ENCODE results near the gene TBC1D5.

- no peak for TF ChIP-seq POLR2AphosphoS5 (IDR thresholded peaks at IDR 0.05; ENCODE audit: low read depth, low read length)
- no peak for TF ChIP-seq SIN3A (IDR thresholded peaks at IDR 0.05; ENCODE audit: borderline replicate concordance, insufficient read depth, low read length)
- TF ChIP-seq TAF1 (IDR thresholded peaks at IDR 0.05; ENCODE audit: borderline replicate concordance, insufficient read depth, low read length): no peak
- TF ChIP-seq, protein P1, sequence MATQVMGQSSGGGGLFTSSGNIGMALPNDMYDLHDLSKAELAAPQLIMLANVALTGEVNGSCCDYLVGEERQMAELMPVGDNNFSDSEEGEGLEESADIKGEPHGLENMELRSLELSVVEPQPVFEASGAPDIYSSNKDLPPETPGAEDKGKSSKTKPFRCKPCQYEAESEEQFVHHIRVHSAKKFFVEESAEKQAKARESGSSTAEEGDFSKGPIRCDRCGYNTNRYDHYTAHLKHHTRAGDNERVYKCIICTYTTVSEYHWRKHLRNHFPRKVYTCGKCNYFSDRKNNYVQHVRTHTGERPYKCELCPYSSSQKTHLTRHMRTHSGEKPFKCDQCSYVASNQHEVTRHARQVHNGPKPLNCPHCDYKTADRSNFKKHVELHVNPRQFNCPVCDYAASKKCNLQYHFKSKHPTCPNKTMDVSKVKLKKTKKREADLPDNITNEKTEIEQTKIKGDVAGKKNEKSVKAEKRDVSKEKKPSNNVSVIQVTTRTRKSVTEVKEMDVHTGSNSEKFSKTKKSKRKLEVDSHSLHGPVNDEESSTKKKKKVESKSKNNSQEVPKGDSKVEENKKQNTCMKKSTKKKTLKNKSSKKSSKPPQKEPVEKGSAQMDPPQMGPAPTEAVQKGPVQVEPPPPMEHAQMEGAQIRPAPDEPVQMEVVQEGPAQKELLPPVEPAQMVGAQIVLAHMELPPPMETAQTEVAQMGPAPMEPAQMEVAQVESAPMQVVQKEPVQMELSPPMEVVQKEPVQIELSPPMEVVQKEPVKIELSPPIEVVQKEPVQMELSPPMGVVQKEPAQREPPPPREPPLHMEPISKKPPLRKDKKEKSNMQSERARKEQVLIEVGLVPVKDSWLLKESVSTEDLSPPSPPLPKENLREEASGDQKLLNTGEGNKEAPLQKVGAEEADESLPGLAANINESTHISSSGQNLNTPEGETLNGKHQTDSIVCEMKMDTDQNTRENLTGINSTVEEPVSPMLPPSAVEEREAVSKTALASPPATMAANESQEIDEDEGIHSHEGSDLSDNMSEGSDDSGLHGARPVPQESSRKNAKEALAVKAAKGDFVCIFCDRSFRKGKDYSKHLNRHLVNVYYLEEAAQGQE (IDR thresholded peaks at IDR 0.05; ENCODE audit: insufficient read depth in 1 of 2, low read depth in 2 of 2, low read length in 2 of 2): no peak
- no peak for TF ChIP-seq FOXP2 (optimal IDR thresholded peaks at IDR 0.05; ENCODE audit: borderline replicate concordance, extremely low read depth, extremely low read length, insufficient read depth)
Measured at GRCh38 chr3:17443142-17443541, 299.3 kb downstream of the TBC1D5 start.

All from PFSK-1 (cell line).